ENCODE measurements around the gene SMYD3.
A peak's percentile ranks its signal among the peaks of the same experiment; 100 is the strongest.

SMYD3 gene

GRCh38 chr1:245960171-245960570 lies 546.9 kb downstream of the SMYD3 start:
- no peaks in the 10 kb centered on the region for H3K27me3 ChIP-seq (ENCODE audit: control insufficient read depth, insufficient read depth, low read length)
- no peak for TF ChIP-seq CTCF (IDR thresholded peaks at IDR 0.05)
- H3K27ac ChIP-seq: no peak overlapping the region
- no peak overlapping the region for H3K9ac ChIP-seq
- H3K9me3 ChIP-seq (ENCODE audit: control insufficient read depth, low read length): no peaks in the 10 kb centered on the region
- no peak overlapping the region for H3K4me3 ChIP-seq (ENCODE audit: low read depth, low read length)
- H2AFZ ChIP-seq: no peak overlapping the region
- no peaks in the 10 kb centered on the region for H3K36me3 ChIP-seq (ENCODE audit: control insufficient read depth, insufficient read depth, low read length)
- H3K4me1 ChIP-seq: no peaks in the 10 kb centered on the region
- no peaks in the 10 kb centered on the region for H3K79me2 ChIP-seq
- H3K4me2 ChIP-seq (ENCODE audit: low read length): no peak overlapping the region

- Histone ChIP-seq H3K9me3 (ENCODE audit: control insufficient read depth, low read length) (no peaks in the 10 kb centered on the region), H3K9ac (no peak overlapping the region), H3K79me2 (no peaks in the 10 kb centered on the region), H3K4me1 (no peaks in the 10 kb centered on the region), H3K4me3 (ENCODE audit: low read depth, low read length) (no peak overlapping the region), H3K27me3 (ENCODE audit: control insufficient read depth, insufficient read depth, low read length) (no peaks in the 10 kb centered on the region), H2AFZ (no peak overlapping the region), H3K27ac (no peak overlapping the region), H3K4me2 (ENCODE audit: low read length) (no peak overlapping the region), H3K36me3 (ENCODE audit: control insufficient read depth, insufficient read depth, low read length) (no peaks in the 10 kb centered on the region)
- TF ChIP-seq CTCF (IDR thresholded peaks at IDR 0.05): no peak
Measured at GRCh38 chr1:245958016-245958415, 549.1 kb downstream of the SMYD3 start.

- H3K4me3 ChIP-seq (ENCODE audit: low read depth, low read length): no peak overlapping the region
- no peak for TF ChIP-seq CTCF (IDR thresholded peaks at IDR 0.05)
- H3K4me2 ChIP-seq (ENCODE audit: low read length): no peak overlapping the region
- H3K4me1 ChIP-seq: no peaks in the 10 kb centered on the region
- no peaks in the 10 kb centered on the region for H3K79me2 ChIP-seq
- H2AFZ ChIP-seq: no peak overlapping the region
- H3K27ac ChIP-seq: no peak overlapping the region
- no peak overlapping the region for H3K9ac ChIP-seq
- H3K27me3 ChIP-seq (ENCODE audit: control insufficient read depth, insufficient read depth, low read length): no peaks in the 10 kb centered on the region
- no peaks in the 10 kb centered on the region for H3K9me3 ChIP-seq (ENCODE audit: control insufficient read depth, low read length)
- H3K36me3 ChIP-seq (ENCODE audit: control insufficient read depth, insufficient read depth, low read length): no peaks in the 10 kb centered on the region
Measured at GRCh38 chr1:245957427-245957826, 549.7 kb downstream of the SMYD3 start.

GRCh38 chr1:245956225-245956624 lies 550.9 kb downstream of the SMYD3 start:
- H3K4me1 ChIP-seq: no peaks in the 10 kb centered on the region
- H2AFZ ChIP-seq: no peak overlapping the region
- no peak for TF ChIP-seq CTCF (IDR thresholded peaks at IDR 0.05)
- no peaks in the 10 kb centered on the region for H3K79me2 ChIP-seq
- no peak overlapping the region for H3K9ac ChIP-seq
- H3K4me2 ChIP-seq (ENCODE audit: low read length): no peak overlapping the region
- H3K4me3 ChIP-seq (ENCODE audit: low read depth, low read length): no peak overlapping the region
- H3K27me3 ChIP-seq (ENCODE audit: control insufficient read depth, insufficient read depth, low read length): no peaks in the 10 kb centered on the region
- H3K9me3 ChIP-seq (ENCODE audit: control insufficient read depth, low read length): no peaks in the 10 kb centered on the region
- no peaks in the 10 kb centered on the region for H3K36me3 ChIP-seq (ENCODE audit: control insufficient read depth, insufficient read depth, low read length)
- no peak overlapping the region for H3K27ac ChIP-seq

- Histone ChIP-seq H3K36me3 (ENCODE audit: control insufficient read depth, insufficient read depth, low read length) (no peaks in the 10 kb centered on the region), H2AFZ (no peak overlapping the region), H3K79me2 (no peaks in the 10 kb centered on the region), H3K9ac (no peak overlapping the region), H3K27me3 (ENCODE audit: control insufficient read depth, insufficient read depth, low read length) (no peaks in the 10 kb centered on the region), H3K4me2 (ENCODE audit: low read length) (peak overlapping the region; percentile 52), H3K27ac (no peak overlapping the region), H3K4me3 (ENCODE audit: low read depth, low read length) (peak overlapping the region; percentile 6), H3K9me3 (ENCODE audit: control insufficient read depth, low read length) (no peaks in the 10 kb centered on the region), H3K4me1 (no peaks in the 10 kb centered on the region)
- TF ChIP-seq CTCF (IDR thresholded peaks at IDR 0.05): no peak
Measured at GRCh38 chr1:245953876-245954660, 553.0 kb downstream of the SMYD3 start.
